NCI-H146 (cell line): ENCODE results near the gene GTF3C1.
"Not testable (repeated sequence)": the region's sequence is repeated elsewhere in the genome, so short reads cannot be mapped to it uniquely, and the experiment has no call there.

Experiments used
- DNase-seq: peaks from one replicate; lab custom pipeline; 2025; lab: John Stamatoyannopoulos, UW

GTF3C1 gene

DNA sequence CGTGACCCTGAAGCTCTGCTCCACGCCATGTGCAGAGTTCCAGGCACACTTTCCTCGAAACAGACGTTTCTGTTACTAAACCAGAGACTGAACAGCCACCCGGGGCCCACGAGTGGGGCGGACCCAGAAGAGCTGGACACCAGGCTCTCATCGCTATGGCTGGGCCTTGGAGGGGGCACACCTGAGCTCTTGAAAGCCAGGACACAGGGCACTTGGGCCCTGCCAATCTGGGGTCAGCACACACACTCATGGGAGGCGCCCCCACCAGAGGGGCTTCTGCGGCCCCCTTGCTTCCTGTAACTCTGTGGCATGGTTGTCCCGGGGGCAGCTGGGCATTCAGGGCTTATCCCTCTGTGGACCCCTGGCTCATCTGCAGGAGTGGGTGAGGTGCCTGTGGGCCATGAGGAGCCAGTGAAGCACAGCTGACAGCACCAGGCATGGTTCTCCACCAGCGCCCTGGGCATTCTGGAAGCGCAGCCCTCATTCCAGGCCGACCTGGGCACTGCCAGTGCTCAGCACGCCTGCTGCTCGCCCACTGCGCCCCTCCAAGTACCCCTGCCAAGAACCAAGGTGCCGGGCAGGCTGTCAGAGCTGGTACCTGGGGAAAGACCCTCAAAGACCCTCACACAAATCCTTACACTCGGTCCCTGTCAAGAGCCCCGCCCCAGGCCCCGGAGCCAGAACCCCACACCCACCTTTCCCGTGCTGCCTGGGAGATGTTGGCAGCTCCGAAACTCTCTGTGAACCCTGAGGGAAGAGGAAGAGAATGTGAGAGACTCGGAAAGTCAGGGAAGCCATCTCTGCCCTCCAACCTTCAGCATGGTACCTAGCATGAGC, 86.6 kb downstream of the GTF3C1 start:
- no peak for DNase-seq

- DNase-seq: no peak
Observed at GRCh38 chr16:27462200-27462845, 87.4 kb downstream of the GTF3C1 start.

GRCh38 chr16:27461483-27462171, 88.1 kb downstream of the GTF3C1 start:
- no peak for DNase-seq

DNA sequence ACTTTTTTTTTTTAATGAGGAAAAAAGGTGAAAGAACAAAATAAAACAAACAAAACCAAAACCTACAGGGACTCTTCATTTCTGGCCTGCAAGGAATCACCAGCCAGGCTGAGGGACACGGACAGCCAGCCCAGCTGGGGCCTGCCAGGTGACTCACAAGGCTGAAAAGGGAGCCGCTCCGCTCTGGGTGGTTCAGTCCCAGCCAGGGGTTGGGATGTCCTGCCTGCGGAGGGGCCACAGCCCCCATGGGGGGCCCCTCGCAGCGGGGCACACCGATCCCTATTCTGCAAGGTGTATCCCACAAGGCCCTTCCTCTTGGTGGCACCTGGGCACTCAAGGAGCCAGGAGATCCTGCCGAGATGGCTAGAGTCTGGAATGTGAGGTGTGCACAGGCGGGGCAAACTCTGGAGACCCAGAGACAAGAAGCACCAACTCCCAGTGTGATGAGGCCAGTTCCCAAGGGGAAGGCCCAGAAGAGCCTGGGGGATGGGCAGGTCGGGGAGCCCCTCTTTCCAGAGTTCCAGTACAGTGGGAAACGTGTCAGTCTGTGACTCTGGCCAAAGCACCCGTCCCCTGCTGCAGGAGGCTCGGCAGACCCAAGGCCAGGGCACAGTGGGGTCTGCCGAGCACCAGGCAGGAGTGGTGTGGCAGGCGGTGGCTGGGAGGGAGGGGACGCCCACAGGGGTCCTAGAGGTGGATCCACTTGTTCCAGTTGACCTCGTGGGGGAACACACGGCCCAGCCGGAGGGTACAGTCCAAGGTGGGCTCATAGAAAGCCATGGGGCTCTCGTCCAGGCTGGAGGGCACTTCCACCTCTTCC, 88.8 kb downstream of the GTF3C1 start:
- no peak for DNase-seq

DNA sequence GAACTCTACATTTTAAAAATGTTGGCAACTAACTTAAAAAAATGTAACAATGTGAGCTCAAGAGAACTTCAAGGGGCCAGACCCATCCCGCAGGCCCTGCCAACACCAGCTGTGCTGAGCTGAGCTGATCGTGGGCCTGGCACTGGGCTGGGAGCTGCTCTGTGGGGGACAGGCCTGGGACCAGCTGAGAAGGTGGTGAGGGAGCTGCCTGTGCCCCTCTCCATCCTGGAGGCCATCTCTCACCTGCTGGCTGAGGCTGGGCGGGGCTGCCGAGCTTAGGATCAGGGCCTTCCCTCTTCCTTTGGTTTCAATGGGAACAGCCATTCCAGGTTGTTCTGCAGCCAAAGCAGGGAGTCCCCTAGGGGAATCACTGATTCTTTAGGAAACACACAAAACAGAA, 89.5 kb downstream of the GTF3C1 start:
- DNase-seq: no peak

- no peak for DNase-seq
Observed at GRCh38 chr16:27458987-27459688, 90.6 kb downstream of the GTF3C1 start.

DNA sequence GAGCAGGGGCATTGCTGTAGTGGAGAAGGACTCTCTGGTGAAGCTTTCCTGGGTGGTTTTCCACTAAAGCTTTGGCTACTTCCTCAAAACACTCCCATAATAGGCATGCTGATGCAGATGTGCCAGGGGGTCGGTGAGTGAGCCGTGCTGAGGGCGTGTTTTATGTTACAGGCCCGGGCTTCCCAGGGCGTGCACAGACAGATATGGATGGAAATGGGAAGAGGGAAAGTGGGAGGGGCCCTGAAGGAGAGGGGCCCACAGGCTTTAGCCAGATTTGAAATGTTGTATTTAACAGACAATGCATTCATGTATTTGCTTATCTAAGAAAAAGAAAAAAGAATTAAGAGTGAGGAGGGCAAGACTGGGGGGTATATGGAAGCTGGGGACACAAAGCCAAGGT, 91.5 kb downstream of the GTF3C1 start:
- no peak for DNase-seq

DNA sequence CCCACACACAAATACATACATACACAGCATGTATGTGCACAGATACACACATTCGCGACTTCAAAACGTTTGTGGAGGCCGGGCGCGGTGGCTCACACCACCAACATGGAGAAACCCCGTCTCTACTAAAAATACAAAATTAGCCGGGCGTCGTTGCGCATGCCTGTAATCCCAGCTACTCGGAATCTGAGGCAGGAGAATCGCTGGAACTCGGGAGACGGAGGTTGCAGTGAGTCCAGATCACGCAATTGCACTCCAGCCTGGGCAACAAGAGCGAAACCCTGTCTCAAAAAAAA, 92.2 kb downstream of the GTF3C1 start:
- not testable (repeated sequence) for DNase-seq

DNA sequence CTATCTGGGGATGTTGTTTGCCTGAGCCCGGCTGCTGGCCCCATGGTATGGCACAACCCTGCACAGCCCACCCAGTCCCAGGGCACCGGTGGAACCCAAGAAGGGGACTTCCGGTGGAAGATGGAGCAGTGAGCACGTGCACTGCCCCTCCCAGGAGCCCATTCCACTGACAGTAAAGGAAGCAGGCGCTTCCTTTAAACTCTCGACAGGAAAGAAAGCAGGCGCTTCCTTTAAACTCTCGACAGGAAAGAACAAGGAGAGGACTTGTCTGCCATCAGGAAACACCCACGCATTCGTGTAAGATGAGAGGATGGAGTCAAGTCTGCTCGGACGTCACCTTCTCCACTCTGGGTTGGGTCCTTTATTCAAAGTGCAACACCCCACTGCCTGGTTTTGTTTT, 94.0 kb downstream of the GTF3C1 start:
- no peak for DNase-seq

DNA sequence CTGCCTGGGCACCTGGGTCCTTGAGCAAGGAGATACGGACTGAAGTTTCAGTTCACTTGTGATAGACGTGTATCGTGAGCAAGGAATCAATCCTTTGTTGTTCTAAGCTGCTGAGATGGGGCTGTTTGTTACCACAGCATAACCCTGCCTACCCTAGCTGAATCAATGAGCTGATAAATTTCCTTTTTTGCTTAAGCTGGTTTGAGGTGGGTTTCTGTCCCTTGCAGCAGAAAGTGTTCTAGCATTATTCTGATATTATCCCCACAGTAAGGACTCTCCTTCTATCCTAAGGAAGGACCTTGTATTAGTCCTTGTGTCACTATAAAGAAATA, 96.3 kb downstream of the GTF3C1 start:
- no peak for DNase-seq

DNA sequence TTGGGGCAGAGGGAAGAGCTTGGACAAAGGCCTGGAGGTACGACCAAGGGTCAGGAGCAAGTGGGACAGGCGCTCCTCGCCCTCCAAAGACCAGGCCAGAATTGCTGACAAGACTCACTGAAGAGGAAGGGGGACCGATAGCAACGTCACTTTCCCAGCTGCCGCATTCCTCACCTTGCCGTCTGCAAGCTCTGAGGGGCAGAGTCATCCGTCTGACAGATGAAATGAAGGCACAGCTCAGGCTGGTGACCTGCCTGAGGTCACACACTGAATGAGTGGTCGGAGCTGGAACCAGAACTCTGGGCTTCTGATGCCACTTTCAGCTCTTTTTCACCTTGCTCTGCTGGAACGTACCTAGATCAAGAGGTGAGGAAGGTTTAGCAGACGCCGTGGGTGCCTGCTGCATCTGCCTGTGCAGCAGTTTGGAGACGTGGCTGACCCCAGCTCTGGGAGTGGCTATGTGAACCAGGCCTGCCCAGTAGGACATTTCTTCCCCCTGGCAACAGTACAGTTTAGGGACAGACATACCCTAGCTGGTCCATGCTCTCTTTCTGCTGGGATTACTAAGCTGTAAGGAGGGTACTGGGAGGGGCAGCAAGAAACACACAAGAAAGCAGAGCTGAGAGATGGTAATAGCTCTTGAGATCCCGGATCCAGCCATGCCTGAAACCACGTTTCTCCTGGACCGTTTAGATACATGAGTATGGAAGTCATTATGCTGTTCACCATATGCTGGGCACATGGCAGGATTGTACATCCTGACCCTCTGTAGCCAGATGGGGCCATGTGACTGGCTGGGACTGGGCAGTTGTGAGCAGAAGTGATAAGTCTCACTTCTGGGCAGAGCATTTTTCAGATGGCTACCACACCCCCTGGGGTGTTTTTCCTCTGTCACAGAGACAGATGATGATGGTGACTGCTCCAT, 96.9 kb downstream of the GTF3C1 start:
- DNase-seq: no peak

DNA sequence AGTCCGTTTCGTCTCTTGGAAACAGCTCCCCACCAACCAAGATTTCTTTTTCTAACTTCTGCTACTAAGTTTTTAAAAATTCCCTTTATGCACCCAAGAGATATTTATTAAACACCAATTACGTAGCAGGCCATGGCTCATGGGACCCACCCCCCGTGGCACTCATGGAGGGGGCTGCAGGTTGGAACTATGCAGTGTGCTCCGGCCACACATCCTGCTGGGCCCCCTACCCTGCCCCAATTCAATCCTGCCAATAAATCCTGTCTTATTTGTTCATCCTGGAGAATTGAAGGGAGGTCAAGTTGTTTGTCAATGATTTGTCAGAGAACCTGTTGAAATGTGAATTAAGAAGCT, 99.5 kb downstream of the GTF3C1 start:
- no peak for DNase-seq

- DNase-seq: no peak
Observed at GRCh38 chr16:27449434-27450195, 100.1 kb downstream of the GTF3C1 start.

- peak; percentile 13 for DNase-seq
Observed at GRCh38 chr16:27448532-27449433, 100.9 kb downstream of the GTF3C1 start.

- no peak for DNase-seq
Observed at GRCh38 chr16:27447301-27447700, 102.4 kb downstream of the GTF3C1 start.

DNA sequence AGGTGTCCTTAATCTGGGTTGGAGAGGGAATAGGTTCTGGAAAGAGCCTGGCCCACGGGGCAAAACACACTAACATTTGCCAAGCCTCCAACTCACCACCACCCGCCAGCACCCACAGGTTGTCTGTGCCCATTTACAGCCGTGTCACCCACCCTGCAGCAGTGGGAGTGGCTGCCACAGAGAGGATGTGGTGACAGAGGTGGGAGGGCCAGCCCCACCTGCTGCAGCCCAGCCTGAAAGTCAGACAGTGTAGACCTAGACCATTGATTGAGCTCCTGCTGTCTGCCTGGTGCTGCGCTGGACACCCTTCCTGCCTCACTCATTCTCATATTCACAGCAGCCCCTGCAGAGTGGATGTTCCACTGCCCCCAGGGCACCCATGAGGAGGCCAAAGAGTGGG, 103.0 kb downstream of the GTF3C1 start:
- no peak for DNase-seq

DNA sequence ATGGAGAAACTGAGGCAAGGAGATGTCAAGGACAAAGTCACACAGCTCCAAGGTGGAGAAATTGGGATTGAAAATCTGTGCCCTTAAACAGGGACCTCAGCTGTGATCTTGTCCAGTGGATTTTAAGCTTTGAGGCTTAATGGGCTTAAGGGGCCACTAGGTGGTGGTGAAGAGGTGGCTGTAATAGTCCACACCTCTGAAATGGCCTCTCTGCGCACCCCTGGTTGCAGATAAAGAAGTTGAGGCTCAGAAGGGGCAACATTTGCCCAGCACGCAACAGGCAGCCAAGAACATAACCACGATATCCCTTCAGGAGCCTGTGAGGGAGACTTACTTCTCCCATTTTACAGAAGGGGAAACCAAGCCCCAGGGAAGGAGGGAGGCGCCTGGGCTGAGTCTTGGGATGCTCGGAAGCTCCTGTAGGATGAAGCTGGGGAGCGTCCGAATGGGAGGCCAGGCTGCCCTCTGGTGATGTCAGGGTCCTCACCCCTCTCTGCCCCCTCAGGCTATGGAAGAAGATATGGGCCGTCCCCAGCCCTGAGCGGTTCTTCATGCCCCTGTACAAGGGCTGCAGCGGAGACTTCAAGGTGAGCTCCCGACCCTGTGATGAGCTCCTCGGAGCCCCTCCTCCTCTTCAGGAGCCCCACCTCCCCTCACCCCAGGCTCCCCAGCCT, 104.1 kb downstream of the GTF3C1 start:
- DNase-seq: no peak

DNA sequence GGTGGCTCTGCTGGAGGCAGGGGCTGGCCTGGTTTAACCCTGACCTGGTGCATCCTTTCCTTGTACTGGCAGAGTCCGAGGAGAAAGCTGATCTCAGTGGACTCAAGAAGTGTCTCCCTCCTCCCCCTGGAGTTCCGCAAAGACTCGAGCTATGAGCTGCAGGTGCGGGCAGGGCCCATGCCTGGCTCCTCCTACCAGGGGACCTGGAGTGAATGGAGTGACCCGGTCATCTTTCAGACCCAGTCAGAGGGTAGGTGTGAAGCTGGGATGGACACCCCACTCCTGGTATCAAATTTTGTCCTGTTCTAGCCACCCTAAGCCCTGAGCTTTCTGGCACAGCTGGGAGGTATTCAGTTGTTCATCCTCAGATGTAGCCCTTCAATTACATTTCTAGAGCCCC, 105.2 kb downstream of the GTF3C1 start:
- DNase-seq: no peak

- no peak for DNase-seq
Observed at GRCh38 chr16:27444015-27444414, 105.7 kb downstream of the GTF3C1 start.
